Skeletal muscle satellite cell (primary cell): ENCODE measurements around the gene SORCS2.

Experiments
- H3K27me3 ChIP-seq: 2 replicates; pipeline ENCODE4 v1.7.0; 2013; ENCODE audit warnings: low read length; ENCODE audit not compliant: control insufficient read depth, insufficient read depth
- H3K36me3 ChIP-seq: 2 replicates; pipeline ENCODE4 v1.7.0; 2013; ENCODE audit warnings: mild to moderate bottlenecking, control low read depth, low read length; ENCODE audit not compliant: insufficient read depth
- H3K4me1 ChIP-seq: 2 replicates; pipeline ENCODE4 v1.7.0; 2013; ENCODE audit warnings: low read length; ENCODE audit not compliant: control insufficient read depth, insufficient read depth
- H3K4me2 ChIP-seq: 2 replicates; pipeline ENCODE4 v1.7.0; 2013; ENCODE audit warnings: mild to moderate bottlenecking, low read length
- H3K4me3 ChIP-seq: 2 replicates; pipeline ENCODE4 v1.7.0; 2013; ENCODE audit warnings: low read length
- H3K9ac ChIP-seq: 2 replicates; pipeline ENCODE4 v1.7.0; 2013; ENCODE audit warnings: mild to moderate bottlenecking, low read depth, low read length, moderate library complexity
- H3K9me3 ChIP-seq: replicated peaks from 2 replicates; pipeline ENCODE4 v1.7.0; 2013; ENCODE audit warnings: mild to moderate bottlenecking, control low read depth, low read length

The SORCS2 gene

DNA sequence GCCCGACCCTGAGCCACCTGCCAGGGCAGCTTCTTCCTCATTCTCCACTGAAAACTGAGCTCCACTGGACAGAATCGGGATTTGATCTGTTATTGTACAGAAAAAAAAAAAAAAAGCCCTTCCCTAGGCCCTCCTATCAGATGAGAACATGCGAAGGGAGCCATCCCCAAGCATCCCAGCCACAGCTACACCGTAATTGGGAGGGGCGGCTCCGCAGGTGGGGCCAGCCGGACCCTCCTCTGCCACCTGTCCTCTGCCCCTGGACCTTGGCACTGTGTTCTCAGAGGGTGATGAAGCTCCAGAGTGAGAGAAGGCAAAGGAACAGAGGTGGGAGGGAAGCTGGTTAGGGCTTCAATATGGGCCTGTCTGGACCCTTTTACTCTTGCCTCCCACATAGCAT, 482.4 kb downstream of the SORCS2 start:
- Histone ChIP-seq H3K9me3 (no peaks in the 10 kb centered on the region), H3K9ac (no peak overlapping the region), H3K4me2 (no peak overlapping the region), H3K4me3 (no peak overlapping the region), H3K27me3 (peaks cover 15% of the 10 kb centered on the region), H3K36me3 (no peaks in the 10 kb centered on the region), H3K4me1 (no peaks in the 10 kb centered on the region)

DNA sequence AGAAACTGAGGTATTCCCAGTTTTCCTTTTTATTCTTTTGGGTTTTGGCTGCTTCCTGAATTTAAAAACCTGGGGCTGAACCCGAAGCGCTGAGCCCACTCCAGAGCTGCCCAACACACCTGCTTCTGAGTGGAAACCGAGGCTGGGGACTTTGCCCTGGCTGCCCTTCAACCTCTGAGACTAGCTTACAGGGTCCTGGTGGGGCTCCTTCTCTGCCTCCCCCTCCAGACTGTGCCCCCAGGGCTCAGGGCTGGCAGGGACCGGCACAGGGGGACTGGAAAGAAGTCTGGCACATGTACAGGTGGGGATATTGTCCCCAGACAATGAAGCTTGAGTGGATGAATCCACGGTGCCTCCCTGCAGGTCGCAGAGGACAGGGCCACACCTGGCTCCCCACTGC, 482.8 kb downstream of the SORCS2 start:
- peaks cover 20% of the 10 kb centered on the region for H3K27me3 ChIP-seq
- no peaks in the 10 kb centered on the region for H3K36me3 ChIP-seq
- no peaks in the 10 kb centered on the region for H3K9me3 ChIP-seq
- no peaks in the 10 kb centered on the region for H3K4me1 ChIP-seq
- no peak overlapping the region for H3K9ac ChIP-seq
- no peak overlapping the region for H3K4me2 ChIP-seq
- H3K4me3 ChIP-seq: no peak overlapping the region

DNA sequence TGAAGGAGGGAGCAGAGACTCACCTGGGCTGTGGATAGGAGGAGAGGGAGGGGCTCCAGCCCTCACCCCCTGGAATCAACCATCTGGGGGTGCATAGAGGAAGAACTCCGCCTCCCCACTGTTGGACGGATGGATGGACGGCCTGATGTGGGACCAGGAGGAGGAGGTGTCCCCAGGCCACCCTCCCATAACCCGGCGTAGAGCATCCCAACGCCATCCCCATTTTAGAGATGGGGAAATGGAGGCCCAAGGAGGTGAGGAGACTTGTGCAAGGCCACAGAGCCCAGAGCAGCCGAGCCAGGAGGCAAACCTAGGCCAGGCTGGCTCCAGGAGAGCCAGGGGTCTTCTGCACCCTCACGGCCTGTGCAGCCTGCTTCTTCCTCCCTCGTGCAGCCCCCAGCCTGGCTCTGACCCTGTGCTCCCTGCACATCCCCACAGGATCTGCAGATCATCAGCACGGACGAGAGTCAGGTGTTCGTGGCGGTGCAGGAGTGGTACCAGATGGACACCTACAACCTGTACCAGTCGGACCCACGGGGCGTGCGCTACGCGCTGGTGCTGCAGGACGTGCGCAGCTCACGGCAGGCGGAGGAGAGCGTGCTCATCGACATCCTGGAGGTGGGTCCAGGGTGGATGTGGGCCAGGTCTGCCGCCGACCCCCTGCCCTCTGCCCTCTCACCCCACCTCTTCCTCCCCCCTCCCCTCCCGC, 483.4 kb downstream of the SORCS2 start:
- H3K9ac ChIP-seq: no peak overlapping the region
- no peak overlapping the region for H3K4me3 ChIP-seq
- H3K4me2 ChIP-seq: no peak overlapping the region
- no peaks in the 10 kb centered on the region for H3K9me3 ChIP-seq
- H3K36me3 ChIP-seq: no peaks in the 10 kb centered on the region
- no peaks in the 10 kb centered on the region for H3K4me1 ChIP-seq
- peaks cover 16% of the 10 kb centered on the region for H3K27me3 ChIP-seq

DNA sequence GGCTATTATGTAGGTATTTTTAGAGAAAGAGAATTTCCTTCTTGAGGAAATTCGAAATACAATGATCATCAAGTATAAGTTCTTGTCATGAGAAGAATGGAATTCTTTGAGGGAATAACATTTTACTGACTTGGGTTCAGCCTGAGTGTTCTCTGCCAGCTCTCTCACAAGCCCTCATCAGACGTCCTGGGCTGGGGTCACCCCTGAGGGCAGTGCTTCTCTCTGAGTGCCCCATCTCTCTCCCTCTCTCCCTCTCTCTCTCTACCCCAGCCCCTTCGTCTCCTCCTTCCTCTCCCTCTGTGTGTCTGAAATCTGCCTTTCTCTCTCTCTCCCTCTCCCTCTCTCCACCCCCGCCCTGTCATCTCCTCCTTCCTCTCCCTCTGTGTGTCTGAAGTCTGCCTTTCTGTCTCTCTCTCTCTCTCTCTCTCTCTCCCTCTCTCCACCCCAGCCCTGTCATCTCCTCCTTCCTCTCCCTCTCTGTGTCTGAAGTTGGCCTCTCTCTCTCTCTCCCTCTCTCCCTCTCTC, 484.1 kb downstream of the SORCS2 start:
- no peaks in the 10 kb centered on the region for H3K9me3 ChIP-seq
- no peak overlapping the region for H3K9ac ChIP-seq
- H3K27me3 ChIP-seq: peaks cover 18% of the 10 kb centered on the region
- no peaks in the 10 kb centered on the region for H3K4me1 ChIP-seq
- no peaks in the 10 kb centered on the region for H3K36me3 ChIP-seq
- H3K4me3 ChIP-seq: no peak overlapping the region
- no peak overlapping the region for H3K4me2 ChIP-seq

DNA sequence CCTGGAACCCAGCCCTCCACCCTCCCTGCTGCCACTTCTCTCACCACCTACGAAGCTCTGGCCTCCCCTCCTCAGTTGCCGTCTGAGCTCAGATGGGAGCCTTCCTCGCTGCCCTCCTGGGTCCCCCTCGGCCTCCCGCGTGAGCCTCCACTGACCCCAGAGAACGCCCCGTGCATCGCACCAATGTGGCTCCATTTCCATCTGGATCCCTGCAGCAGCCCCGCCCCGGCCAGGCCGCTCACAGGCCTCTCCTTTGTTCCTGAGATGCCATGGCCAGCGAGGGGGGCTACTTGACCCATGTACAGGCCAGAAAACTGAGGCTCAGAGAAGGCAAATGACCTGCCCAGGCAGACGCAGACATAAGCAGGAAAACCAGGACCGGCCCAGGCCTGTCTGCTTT, 484.7 kb downstream of the SORCS2 start:
- Histone ChIP-seq H3K9ac (no peak overlapping the region), H3K9me3 (no peaks in the 10 kb centered on the region), H3K4me3 (no peak overlapping the region), H3K27me3 (peaks cover 22% of the 10 kb centered on the region), H3K36me3 (no peaks in the 10 kb centered on the region), H3K4me2 (no peak overlapping the region), H3K4me1 (no peaks in the 10 kb centered on the region)

DNA sequence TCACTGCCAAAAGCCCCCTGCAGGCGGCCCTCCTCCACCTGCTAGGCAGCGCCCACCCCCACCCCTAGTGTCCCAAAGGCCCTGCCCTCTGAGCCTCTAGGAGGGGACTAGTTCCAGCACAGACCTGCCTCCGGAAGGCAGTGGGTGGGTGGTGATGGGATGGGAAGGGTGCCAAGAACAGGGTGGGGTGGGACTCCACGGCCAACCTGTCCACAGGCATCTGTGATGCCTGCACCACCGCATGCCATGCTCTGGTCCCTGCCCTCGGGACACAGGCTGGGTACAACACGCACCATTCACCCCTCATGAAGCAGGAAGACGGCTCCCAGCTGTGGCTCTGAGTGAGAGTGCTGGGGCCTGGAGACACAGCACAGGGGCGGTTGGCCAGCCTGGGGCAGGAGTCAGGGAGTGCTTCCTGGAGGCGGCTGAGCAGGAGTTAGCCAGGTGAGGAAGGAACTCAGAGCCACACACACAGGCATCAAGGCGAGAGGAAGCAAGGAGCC, 485.5 kb downstream of the SORCS2 start:
- H3K4me1 ChIP-seq: no peaks in the 10 kb centered on the region
- H3K4me3 ChIP-seq: no peak overlapping the region
- H3K36me3 ChIP-seq: no peaks in the 10 kb centered on the region
- H3K27me3 ChIP-seq: peaks cover 25% of the 10 kb centered on the region
- peaks cover 2% of the 10 kb centered on the region for H3K9me3 ChIP-seq
- no peak overlapping the region for H3K9ac ChIP-seq
- H3K4me2 ChIP-seq: no peak overlapping the region

DNA sequence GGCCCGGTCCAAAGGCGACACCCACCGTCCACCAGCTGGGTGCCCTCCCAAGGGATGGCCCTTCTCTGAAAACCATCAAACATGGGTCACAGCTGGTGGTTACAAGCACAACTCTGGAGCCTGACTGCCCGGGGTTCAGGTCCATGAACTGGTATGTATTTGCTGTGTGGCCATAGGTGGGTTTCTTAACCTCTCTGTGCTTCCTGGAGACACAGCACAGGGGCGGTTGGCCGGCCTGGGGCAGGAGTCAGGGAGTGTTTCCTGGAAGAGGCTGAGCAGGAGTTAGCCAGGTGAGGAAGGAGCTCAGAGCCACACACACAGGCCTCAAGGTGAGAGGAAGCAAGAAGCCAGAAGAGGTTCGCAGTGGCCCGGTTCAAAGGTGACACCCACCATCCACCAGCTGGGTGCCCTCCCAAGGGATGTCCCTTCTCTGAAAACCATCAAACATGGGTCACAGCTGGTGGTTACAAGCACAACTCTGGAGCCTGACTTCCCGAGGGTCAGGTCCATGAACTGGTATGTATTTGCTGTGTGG, 486.0 kb downstream of the SORCS2 start:
- H3K36me3 ChIP-seq: no peaks in the 10 kb centered on the region
- H3K9me3 ChIP-seq: peaks cover 5% of the 10 kb centered on the region
- no peak overlapping the region for H3K9ac ChIP-seq
- no peak overlapping the region for H3K4me3 ChIP-seq
- no peaks in the 10 kb centered on the region for H3K4me1 ChIP-seq
- H3K27me3 ChIP-seq: peaks cover 26% of the 10 kb centered on the region
- H3K4me2 ChIP-seq: no peak overlapping the region

DNA sequence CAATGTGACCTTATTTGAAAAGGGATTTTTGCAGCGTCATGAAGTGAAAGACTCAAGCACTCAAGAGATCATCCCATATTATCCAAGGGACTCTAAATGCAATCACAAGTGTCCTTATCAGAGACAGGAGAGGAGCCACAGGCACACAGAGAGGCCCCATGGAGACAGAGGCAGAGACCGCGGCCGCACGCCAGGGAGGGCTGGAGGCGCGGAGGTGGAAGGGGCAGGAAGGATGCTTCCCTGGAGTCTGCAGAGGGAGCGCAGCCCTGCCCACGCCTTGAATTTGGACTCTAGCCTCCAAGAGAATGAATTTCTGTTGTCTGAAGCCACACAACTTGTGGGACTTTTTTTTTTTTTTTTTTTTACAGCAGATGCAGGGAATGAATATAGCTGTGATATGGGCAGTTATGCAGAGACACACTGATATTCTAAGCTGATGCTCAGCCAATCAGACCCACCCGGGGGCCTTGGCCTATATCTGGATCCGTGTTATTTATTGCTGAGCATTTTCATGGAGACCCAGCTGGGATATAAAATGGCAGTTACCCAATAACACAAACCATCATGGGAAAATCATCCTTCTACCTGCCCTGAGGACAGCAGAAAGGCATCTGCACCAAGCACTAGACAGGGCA, 487.2 kb downstream of the SORCS2 start:
- Histone ChIP-seq H3K9me3 (peaks cover 8% of the 10 kb centered on the region), H3K4me1 (no peaks in the 10 kb centered on the region), H3K27me3 (peaks cover 24% of the 10 kb centered on the region), H3K4me2 (no peak overlapping the region), H3K36me3 (no peaks in the 10 kb centered on the region), H3K4me3 (no peak overlapping the region), H3K9ac (no peak overlapping the region)

DNA sequence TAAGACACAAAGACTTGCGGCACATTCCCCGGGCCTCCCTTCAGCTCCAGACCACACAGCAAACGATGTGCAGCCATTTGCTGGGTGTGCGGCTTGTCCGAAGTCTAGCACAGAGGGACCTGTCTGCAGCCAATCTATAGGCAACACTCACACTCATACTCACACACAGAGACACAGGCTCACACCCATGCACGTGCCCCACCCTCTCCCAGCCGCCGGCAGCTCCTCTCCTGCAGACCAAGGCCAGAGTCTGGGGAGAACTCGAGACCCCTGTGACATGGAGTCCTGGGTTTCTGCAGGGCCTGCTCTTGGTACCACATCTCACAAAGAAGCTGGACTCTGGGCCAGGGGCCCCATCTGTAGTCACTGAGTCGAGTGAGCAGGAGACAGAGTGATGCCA, 487.8 kb downstream of the SORCS2 start:
- H3K4me1 ChIP-seq: no peaks in the 10 kb centered on the region
- H3K4me3 ChIP-seq: no peak overlapping the region

DNA sequence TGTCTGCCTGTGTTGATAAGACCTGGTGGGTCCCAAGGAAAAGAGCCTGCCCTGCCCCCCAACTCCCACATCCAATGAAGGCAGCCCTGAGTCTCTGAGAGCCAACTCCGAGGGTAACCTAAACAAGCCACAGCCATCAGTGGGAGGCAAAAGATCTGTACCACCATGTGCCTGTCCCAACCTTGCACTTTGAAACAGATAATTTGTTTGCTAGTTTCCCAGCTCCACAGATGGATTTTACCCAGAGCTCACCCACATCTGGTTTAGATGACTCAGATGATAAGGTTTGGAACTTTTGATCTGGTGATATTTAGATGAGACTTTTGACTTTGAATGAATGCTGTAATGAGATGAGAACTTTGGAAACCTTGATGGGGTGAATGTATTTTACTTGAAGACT, 488.4 kb downstream of the SORCS2 start:
- no peak overlapping the region for H3K9ac ChIP-seq
- no peaks in the 10 kb centered on the region for H3K36me3 ChIP-seq
- peaks cover 24% of the 10 kb centered on the region for H3K27me3 ChIP-seq
- no peak overlapping the region for H3K4me3 ChIP-seq
- H3K4me1 ChIP-seq: no peaks in the 10 kb centered on the region
- H3K9me3 ChIP-seq: peaks cover 8% of the 10 kb centered on the region
- no peak overlapping the region for H3K4me2 ChIP-seq

More for the DNA sequence above, 487.8 kb downstream of the SORCS2 start:
- Histone ChIP-seq H3K9me3 (peaks cover 8% of the 10 kb centered on the region), H3K9ac (no peak overlapping the region), H3K4me2 (no peak overlapping the region), H3K36me3 (no peaks in the 10 kb centered on the region), H3K27me3 (peaks cover 24% of the 10 kb centered on the region)

DNA sequence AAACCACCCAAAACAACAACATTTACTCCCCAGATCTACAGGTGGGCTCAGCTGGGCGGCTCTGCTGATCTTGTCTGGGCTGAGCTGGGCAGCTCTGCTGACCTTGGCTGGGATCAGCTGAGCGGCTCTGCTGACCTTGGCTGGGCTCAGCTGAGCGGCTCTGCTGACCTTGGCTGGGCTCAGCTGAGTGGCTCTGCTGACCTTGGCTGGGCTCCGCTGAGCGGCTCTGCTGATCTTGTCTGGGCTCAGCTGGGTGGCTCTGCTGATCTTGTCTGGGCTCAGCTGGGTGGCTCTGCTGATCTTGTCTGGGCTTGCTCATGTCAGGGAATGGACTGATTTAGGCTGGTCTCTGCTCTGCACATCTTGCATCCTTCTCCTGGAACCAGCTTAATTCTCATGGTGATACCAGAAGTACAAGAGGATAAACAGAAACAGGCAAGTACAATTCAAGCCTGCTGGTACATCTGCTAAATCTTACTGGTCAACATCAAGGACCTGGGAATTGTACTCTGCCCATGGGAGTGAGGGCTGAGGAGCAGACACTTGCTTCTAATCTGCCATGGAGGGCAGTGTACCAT, 490.9 kb downstream of the SORCS2 start:
- Histone ChIP-seq H3K4me2 (no peak overlapping the region), H3K36me3 (no peaks in the 10 kb centered on the region), H3K9me3 (peaks cover 8% of the 10 kb centered on the region), H3K27me3 (peaks cover 28% of the 10 kb centered on the region), H3K4me1 (no peaks in the 10 kb centered on the region), H3K9ac (no peak overlapping the region), H3K4me3 (no peak overlapping the region)
